Common myeloid progenitor, CD34-positive (primary cell): Measurements from ENCODE around the gene ACOT8.

Source experiments
- CTCF ChIA-PET: fragments of 350-600 bp; sonication (Branson Sonifier 250); formaldehyde crosslinking; loops from one replicate; lab custom pipeline; 2021; ENCODE audit warnings: antibody characterized with exemption; lab: Charles Lee
- POLR2A ChIA-PET: fragments of 350-600 bp; sonication (Branson Sonifier 250); formaldehyde crosslinking; loops from one replicate; lab custom pipeline; 2021; ENCODE audit warnings: antibody characterized with exemption; lab: Charles Lee
- DNase-seq, 3 donors: peaks; one replicate each; pipeline versions ENCODE4 v3.0.0 to v3.0.0-alpha.2; 2013
- H3K27ac ChIP-seq, 2 experiments: 1 replicate in 1 of 2; 2 replicates in 1 of 2; pipeline ENCODE4 v1.7.0; 2013; ENCODE audit warnings: inconsistent platforms in 2 of 2, low read length in 2 of 2, mild to moderate bottlenecking in 2 of 2, low read depth in 1 of 2, moderate library complexity in 1 of 2; ENCODE audit not compliant: severe bottlenecking in 2 of 2, insufficient read depth in 1 of 2, poor library complexity in 1 of 2
- H3K27me3 ChIP-seq, 5 experiments: replicated peaks in 2 of 5; 1 replicate in 3 of 5; 2 replicates in 2 of 5; pipeline versions ENCODE4 v1.6.1 to v1.7.0; 2013; ENCODE audit warnings: low read length in 4 of 5, mild to moderate bottlenecking in 2 of 5, moderate library complexity in 2 of 5, inconsistent platforms in 1 of 5; ENCODE audit not compliant: insufficient read depth in 5 of 5, control insufficient read depth in 4 of 5
- H3K36me3 ChIP-seq, 4 experiments: 1 replicate in 2 of 4; 2 replicates in 2 of 4; pipeline versions ENCODE4 v1.6.1 to v1.7.0; 2013; ENCODE audit warnings: low read length in 3 of 4, control low read depth in 1 of 4, mild to moderate bottlenecking in 1 of 4; ENCODE audit not compliant: control insufficient read depth in 4 of 4, insufficient read depth in 4 of 4
- H3K4me1 ChIP-seq, 4 experiments: 1 replicate in 3 of 4; 2 replicates in 1 of 4; pipeline versions ENCODE4 v1.6.1 to v1.7.1; 2013; ENCODE audit warnings: low read length in 3 of 4, mild to moderate bottlenecking in 3 of 4, control low read depth in 1 of 4, inconsistent platforms in 1 of 4, moderate library complexity in 1 of 4; ENCODE audit not compliant: control insufficient read depth in 4 of 4, insufficient read depth in 4 of 4; ENCODE audit errors: control extremely low read depth in 1 of 4
- H3K4me3 ChIP-seq, 7 experiments: 1 replicate in 4 of 7; 2 replicates in 3 of 7; pipeline versions ENCODE4 v1.5.1 to v1.7.0; 2013; ENCODE audit warnings: mild to moderate bottlenecking in 7 of 7, low read length in 6 of 7, moderate library complexity in 6 of 7, inconsistent platforms in 2 of 7, low read depth in 2 of 7, control low read depth in 1 of 7; ENCODE audit not compliant: insufficient read depth in 4 of 7, control insufficient read depth in 1 of 7; ENCODE audit errors: extremely low read depth in 1 of 7
- H3K9me3 ChIP-seq, 5 experiments: 1 replicate in 4 of 5; 2 replicates in 1 of 5; pipeline versions ENCODE4 v1.6.1 to v1.7.1; 2013; ENCODE audit warnings: low read length in 4 of 5, mild to moderate bottlenecking in 2 of 5, inconsistent platforms in 1 of 5, low read depth in 1 of 5, moderate library complexity in 1 of 5; ENCODE audit not compliant: control insufficient read depth in 4 of 5, insufficient read depth in 2 of 5; ENCODE audit errors: control extremely low read depth in 1 of 5
- WGBS: methylation state at CpG from one replicate; pipeline ENCODE4 v1.1.5; 2013; ENCODE audit not compliant: insufficient coverage; 5-methylcytosine and 5-hydroxymethylcytosine counted together

Gene ACOT8

GRCh38 chr20:45823949-45824835 lies 33.0 kb downstream of the ACOT8 start:
- Histone ChIP-seq H3K36me3 (no peaks in the 10 kb centered on the region), H3K9me3 (no peaks in the 10 kb centered on the region), H3K4me3 (peak overlapping the region in 3 of 7 experiments; percentile 28 to 66 (median 57)), H3K27ac (no peak overlapping the region), H3K27me3 (peaks cover 0 to 18% (median 5%) of the 10 kb centered on the region in 5 experiments), H3K4me1 (peaks cover 0 to 29% (median 16%) of the 10 kb centered on the region in 4 experiments)
- whole genome bisulfite sequencing, result 19% methylated on average over 34 of the region's 57 CpGs
- ChIA-PET POLR2A (no interaction called here), CTCF (interaction anchor here (0.8 to 3.8 kb wide), 15 partner anchors 9 to 146 kb away, joined by 3 to 24 read pairs (median 4); no protein-coding TSS in a partner anchor)
- DNase-seq, result peak; percentile 59 to 72 (median 71)

GRCh38 chr20:45822857-45823256 lies 34.3 kb downstream of the ACOT8 start:
- H3K9me3 ChIP-seq, result no peaks in the 10 kb centered on the region
- WGBS, result 5% methylated on average over 17 of the region's 24 CpGs
- ChIA-PET POLR2A (no interaction called here), CTCF (interaction anchor here (1.0 to 2.4 kb wide), 8 partner anchors 9 to 148 kb away, joined by 4 to 9 read pairs (median 6); partner anchors contain the start of genes SNX21 and UBE2C)
- no peak overlapping the region for H3K27ac ChIP-seq
- no peaks in the 10 kb centered on the region for H3K36me3 ChIP-seq
- peaks cover 0 to 18% (median 5%) of the 10 kb centered on the region in 5 experiments for H3K27me3 ChIP-seq
- peak overlapping the region in 4 of 7 experiments; percentile 36 to 72 (median 61) for H3K4me3 ChIP-seq
- DNase-seq, result peak in 2 of 3 donors; percentile 42 to 61
- peaks cover 0 to 29% (median 16%) of the 10 kb centered on the region in 4 experiments for H3K4me1 ChIP-seq

GRCh38 chr20:45821947-45822346 lies 35.2 kb downstream of the ACOT8 start:
- ChIA-PET POLR2A (no interaction called here), CTCF (interaction anchor here (1.0 to 2.4 kb wide), 11 partner anchors 8 to 149 kb away, joined by 3 to 9 read pairs (median 5); partner anchors contain the start of genes SNX21 and UBE2C)
- H3K36me3 ChIP-seq, result peaks cover 0 to 5% (median under 1%) of the 10 kb centered on the region in 4 experiments
- no peak overlapping the region for H3K27ac ChIP-seq
- H3K9me3 ChIP-seq, result no peaks in the 10 kb centered on the region
- no peak for DNase-seq
- 100% methylated on average over 1 of the region's 2 CpGs for WGBS
- H3K4me3 ChIP-seq, result no peak overlapping the region
- H3K27me3 ChIP-seq, result peaks cover 0 to 18% (median 5%) of the 10 kb centered on the region in 5 experiments
- peaks cover 0 to 29% (median 16%) of the 10 kb centered on the region in 4 experiments for H3K4me1 ChIP-seq

- Histone ChIP-seq H3K4me3 (no peak overlapping the region), H3K27ac (no peak overlapping the region), H3K4me1 (peaks cover 0 to 29% (median 16%) of the 10 kb centered on the region in 4 experiments), H3K9me3 (no peaks in the 10 kb centered on the region), H3K36me3 (peaks cover 0 to 26% (median 6%) of the 10 kb centered on the region in 4 experiments), H3K27me3 (peaks cover 0 to 18% (median 5%) of the 10 kb centered on the region in 5 experiments)
- DNase-seq, result no peak
- WGBS, result 100% methylated on average over 1 of the region's 4 CpGs
- POLR2A ChIA-PET, result no interaction called here
- CTCF ChIA-PET, result interaction anchor here (1.7 kb wide), 1 partner anchor 140 kb away, joined by 3 read pairs; no protein-coding TSS in a partner anchor
Observed at GRCh38 chr20:45819466-45819865, 37.7 kb downstream of the ACOT8 start.

- ChIA-PET POLR2A (no interaction called here), CTCF (interaction anchor here (0.7 to 1.2 kb wide), 2 partner anchors 10 to 18 kb away, joined by 3 read pairs; no protein-coding TSS in a partner anchor)
- peaks cover 0 to 10% (median 3%) of the 10 kb centered on the region in 5 experiments for H3K27me3 ChIP-seq
- H3K4me3 ChIP-seq, result no peak overlapping the region
- no peak for DNase-seq
- 97% methylated on average over 3 of the region's 3 CpGs for whole genome bisulfite sequencing
- H3K27ac ChIP-seq, result no peak overlapping the region
- H3K36me3 ChIP-seq, result peaks cover 0 to 29% (median 6%) of the 10 kb centered on the region in 4 experiments
- H3K4me1 ChIP-seq, result peaks cover 0 to 26% (median 17%) of the 10 kb centered on the region in 4 experiments
- no peaks in the 10 kb centered on the region for H3K9me3 ChIP-seq
Observed at GRCh38 chr20:45818239-45818638, 39.0 kb downstream of the ACOT8 start.

- no peaks in the 10 kb centered on the region for H3K9me3 ChIP-seq
- 90% methylated on average over 6 of the region's 9 CpGs for WGBS
- peaks cover 0 to 26% (median 17%) of the 10 kb centered on the region in 4 experiments for H3K4me1 ChIP-seq
- H3K36me3 ChIP-seq, result peaks cover 0 to 29% (median 6%) of the 10 kb centered on the region in 4 experiments
- ChIA-PET CTCF (interaction anchor here (0.7 to 1.1 kb wide), 2 partner anchors 11 to 152 kb away, joined by 3 read pairs; no protein-coding TSS in a partner anchor), POLR2A (no interaction called here)
- H3K27ac ChIP-seq, result no peak overlapping the region
- H3K4me3 ChIP-seq, result no peak overlapping the region
- no peak for DNase-seq
- H3K27me3 ChIP-seq, result peaks cover 0 to 3% (median 0%) of the 10 kb centered on the region in 5 experiments
Observed at GRCh38 chr20:45817376-45818194, 39.6 kb downstream of the ACOT8 start.
